Central memory CD8-positive, alpha-beta T cell (primary cell): Measurements from ENCODE around the gene TTLL12.

Experiments used
- ATAC-seq: fragments of 150-1000 bp; cut with Tn5 transposase; replicated peaks from 2 replicates; pipeline ENCODE4 v1.10.0; 2022; ENCODE audit warnings: mild to moderate bottlenecking, moderate FRiP score, moderate number of reproducible peaks; ENCODE audit not compliant: poor library complexity, severe bottlenecking; ENCODE audit errors: extremely low read depth
- DNase-seq, 2 donors: peaks; one replicate each; pipeline ENCODE4 v3.0.0; 2021; ENCODE audit warnings: low spot score in 2 of 2
- H3K27ac Mint-ChIP-seq: one replicate; pipeline ENCODE4 v1.8.0; 2022; ENCODE audit warnings: low read depth, mild to moderate bottlenecking, moderate library complexity, mixed read lengths
- H3K27me3 Mint-ChIP-seq: one replicate; pipeline ENCODE4 v1.8.0; 2022; ENCODE audit warnings: mixed read lengths
- H3K36me3 Mint-ChIP-seq: one replicate; pipeline ENCODE4 v1.8.0; 2022; ENCODE audit warnings: mild to moderate bottlenecking, moderate library complexity, mixed read lengths; ENCODE audit not compliant: insufficient read depth
- H3K4me1 Mint-ChIP-seq: one replicate; pipeline ENCODE4 v1.8.0; 2022; ENCODE audit warnings: mixed read lengths
- H3K4me3 Mint-ChIP-seq: one replicate; pipeline ENCODE4 v1.8.0; 2022; ENCODE audit warnings: mild to moderate bottlenecking, moderate library complexity, mixed read lengths
- H3K9me3 Mint-ChIP-seq: one replicate; pipeline ENCODE4 v1.8.0; 2022; ENCODE audit warnings: mixed read lengths

The TTLL12 gene

DNA sequence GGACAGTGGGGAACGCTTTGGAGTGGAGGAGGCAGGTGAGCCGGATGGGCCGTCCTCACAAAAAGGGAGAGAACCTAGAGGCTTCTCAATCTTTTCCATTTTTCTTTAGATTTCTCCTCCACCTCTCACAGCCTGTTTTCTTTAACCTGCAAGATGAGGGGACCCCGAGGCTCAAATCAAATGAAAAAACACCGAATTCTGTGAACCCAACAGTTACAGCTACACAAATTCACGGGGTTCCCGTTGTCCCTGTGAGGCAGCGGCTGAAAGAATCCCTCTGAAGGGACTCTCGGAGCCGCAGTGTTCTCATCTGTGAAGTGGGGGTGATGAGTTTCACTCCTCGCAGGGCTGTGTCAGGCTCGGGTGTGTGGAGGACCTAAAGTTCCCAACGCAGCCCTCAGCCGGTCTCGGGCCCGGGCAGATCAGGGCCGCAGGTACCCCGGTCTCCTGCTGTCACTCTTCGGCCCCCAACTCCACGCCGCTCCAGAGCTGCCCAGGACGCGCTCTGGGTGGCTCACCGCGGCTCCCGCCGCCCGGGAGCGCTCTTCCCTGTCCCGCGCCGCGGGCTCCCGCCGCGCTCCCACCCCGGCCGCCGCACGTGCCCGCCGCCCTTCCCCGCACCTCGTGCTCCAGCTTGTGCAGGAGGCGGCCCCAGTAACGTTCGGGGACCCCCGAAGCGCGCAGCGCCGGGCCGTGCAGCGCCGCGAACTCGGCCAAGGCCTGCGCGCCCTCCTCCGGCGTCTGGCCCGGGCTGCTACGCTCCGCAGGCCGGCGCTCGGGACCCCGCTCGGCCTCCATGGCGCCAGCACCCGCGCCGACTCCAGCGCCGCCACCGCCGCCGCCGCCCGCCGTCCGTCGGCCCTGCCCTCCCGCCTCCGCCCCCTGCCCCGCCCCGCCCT, at the start of gene TTLL12:
Gene TTLL12, minus strand, starts transcription at position 863 of the 899 bp plus-strand sequence. Its CDS starts 65 bp downstream, at position 798.
- Mint-ChIP-seq H3K4me1 (peaks cover 11% of the 10 kb centered on the region), H3K9me3 (no peaks in the 10 kb centered on the region), H3K27me3 (no peaks in the 10 kb centered on the region), H3K36me3 (peaks cover 3% of the 10 kb centered on the region), H3K4me3 (peak within 1 kb of the TSS; percentile 73), H3K27ac (peak within 1 kb of the TSS; percentile 95)
- peak; percentile 32 to 34 for DNase-seq
- peak; percentile 27 for ATAC-seq

DNA sequence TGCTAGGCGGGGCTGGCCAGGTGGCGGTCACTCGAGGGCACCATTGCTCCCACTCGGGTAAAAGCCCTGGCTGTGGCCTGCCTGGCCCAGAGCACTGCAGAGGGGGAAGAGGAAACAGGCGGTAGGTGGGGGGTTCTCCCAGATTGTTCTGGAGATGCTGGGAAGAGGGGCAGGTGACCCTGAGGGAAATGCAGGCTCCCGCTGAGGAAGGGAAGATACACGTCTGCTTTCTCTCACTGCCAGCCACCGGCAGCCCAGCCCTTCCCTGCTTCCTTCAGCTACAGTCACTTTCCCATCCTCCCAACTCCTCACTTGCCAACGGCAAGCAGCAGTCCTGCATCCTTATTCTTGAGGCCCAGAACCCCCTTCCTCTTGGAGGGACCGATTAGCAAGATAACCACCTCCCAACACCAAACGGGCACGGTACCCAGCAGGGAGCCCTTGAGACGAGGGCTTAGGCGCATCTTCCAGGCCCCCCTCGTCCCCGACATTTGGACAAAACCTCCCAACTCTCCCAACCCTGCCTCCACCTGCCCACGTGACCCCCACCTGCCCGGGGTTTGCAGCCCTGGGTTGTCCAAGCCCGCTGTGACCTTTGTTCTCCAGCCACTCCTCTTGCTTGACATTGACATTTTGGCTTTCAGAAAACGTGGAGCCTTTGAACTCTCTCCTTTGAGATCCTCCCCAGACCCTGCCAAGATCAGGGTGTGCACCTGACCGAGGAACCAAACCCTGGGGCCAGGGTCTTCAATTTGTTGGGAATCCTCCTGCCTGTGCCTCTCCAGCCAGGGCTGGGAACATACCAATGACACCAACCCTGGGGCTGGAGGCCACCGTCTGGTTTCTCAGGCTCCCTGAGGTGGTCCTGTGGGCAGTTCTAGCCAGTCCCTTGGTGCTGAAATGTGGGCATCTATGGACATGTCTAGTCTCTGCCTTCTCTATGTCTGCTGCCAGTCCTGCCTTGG, 48.8 kb upstream of the TTLL12 start:
- H3K4me1 Mint-ChIP-seq: peaks cover 6% of the 10 kb centered on the region
- H3K9me3 Mint-ChIP-seq: no peaks in the 10 kb centered on the region
- peaks cover 32% of the 10 kb centered on the region for H3K27me3 Mint-ChIP-seq
- no peak overlapping the region for H3K4me3 Mint-ChIP-seq
- H3K27ac Mint-ChIP-seq: peak overlapping the region; percentile 62
- H3K36me3 Mint-ChIP-seq: no peaks in the 10 kb centered on the region
- DNase-seq (no peak), ATAC-seq (no peak)

DNA sequence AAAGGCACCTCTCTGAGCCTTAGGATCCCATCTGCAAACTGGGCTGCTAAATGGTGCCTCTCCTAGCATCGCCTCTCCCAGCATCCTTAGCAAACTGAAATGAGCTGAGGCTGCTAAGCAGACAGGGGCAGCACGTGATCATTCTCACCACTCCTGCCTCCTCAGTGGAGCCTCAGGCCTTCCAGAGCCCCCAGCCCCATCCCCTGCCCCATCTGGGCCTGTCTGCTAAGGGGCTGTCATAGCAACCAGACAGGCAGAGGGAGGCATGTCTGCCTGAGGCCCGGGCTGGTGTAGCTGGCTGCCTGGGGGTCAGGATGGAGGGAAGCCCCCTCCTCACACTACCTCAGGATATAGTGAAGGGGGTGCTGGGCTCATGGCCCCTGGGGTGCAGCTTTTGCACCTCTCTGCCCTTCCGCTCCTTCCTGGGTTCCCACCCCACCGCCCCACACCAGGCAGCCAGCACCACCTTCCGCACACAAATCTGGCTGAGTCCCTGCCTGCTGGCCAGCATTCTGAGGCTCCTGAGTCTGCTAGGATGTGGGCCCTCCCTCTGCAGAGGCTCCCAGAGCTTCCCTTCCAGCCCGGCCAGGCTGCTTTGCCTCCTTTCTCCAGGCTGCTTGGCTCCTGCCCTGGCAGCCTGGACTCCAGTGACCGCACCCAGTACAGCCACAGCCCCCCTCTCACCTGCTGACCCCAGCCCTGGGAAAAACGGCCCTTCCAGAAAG, 47.5 kb upstream of the TTLL12 start:
- H3K36me3 Mint-ChIP-seq: no peaks in the 10 kb centered on the region
- H3K4me1 Mint-ChIP-seq: peaks cover 6% of the 10 kb centered on the region
- peaks cover 32% of the 10 kb centered on the region for H3K27me3 Mint-ChIP-seq
- H3K4me3 Mint-ChIP-seq: no peak overlapping the region
- H3K9me3 Mint-ChIP-seq: no peaks in the 10 kb centered on the region
- DNase-seq: no peak
- no peak overlapping the region for H3K27ac Mint-ChIP-seq
- ATAC-seq: no peak

DNA sequence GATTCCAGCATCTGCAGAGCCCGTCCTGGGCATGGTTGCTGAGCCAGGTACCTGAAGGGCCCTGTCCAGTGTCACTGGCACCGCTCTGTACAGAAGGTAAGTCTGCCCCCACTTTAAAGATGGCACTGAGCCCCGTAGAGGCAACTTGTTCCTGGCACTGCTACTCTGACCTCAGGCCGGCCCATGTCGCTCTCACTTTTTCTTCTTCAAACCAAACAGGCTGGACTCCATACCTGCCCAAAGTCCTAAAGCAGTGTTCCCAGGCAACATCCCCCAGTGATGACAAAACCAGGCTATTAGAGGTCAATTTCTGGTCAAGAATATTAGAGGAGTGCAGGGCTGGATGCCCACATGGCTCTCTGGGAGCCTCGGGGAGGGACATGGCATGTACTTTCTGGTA, 46.6 kb upstream of the TTLL12 start:
- no peak overlapping the region for H3K4me3 Mint-ChIP-seq
- DNase-seq (no peak), ATAC-seq (no peak)
- no peak overlapping the region for H3K27ac Mint-ChIP-seq
- H3K27me3 Mint-ChIP-seq: peaks cover 27% of the 10 kb centered on the region
- H3K4me1 Mint-ChIP-seq: peaks cover 6% of the 10 kb centered on the region
- no peaks in the 10 kb centered on the region for H3K36me3 Mint-ChIP-seq
- no peaks in the 10 kb centered on the region for H3K9me3 Mint-ChIP-seq

DNA sequence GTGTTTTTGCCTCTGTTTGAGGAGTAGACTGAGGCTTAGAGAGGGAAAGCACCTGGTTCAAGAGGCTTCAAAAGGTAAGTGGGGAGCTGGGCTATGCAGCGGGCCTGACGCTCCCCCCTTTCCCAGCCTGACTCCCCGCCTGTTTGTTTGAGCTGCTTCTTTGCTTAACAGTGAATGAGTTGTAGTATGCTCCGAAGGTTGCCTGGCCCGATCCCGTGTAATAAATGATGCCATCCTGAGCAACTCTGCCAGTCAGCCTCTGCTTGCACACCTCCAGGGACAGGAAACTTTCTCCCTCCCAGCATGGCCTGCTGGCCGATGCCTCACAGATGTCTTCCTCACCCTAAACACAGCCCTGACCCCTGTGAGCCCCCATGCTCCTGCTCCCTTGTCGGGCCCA, 45.5 kb upstream of the TTLL12 start:
- no peaks in the 10 kb centered on the region for H3K36me3 Mint-ChIP-seq
- H3K27ac Mint-ChIP-seq: no peak overlapping the region
- H3K4me1 Mint-ChIP-seq: peaks cover 6% of the 10 kb centered on the region
- DNase-seq (no peak), ATAC-seq (no peak)
- H3K4me3 Mint-ChIP-seq: no peak overlapping the region
- H3K9me3 Mint-ChIP-seq: no peaks in the 10 kb centered on the region
- H3K27me3 Mint-ChIP-seq: peaks cover 24% of the 10 kb centered on the region

DNA sequence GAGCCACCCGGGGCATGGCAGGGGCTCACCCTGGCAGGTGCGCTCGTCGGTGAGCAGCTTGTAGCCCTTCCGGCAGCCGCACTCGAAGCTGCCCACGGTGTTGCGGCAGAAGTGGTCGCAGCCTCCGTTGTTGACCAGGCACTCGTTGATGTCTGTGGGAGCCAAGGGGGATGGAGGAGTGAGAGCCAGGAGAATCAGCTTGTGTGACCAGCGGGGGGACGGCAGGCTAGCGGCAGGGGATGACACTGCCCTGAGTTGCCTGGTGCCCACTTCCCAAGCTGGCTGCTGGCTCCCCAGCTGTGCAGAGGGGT, 44.7 kb upstream of the TTLL12 start:
- H3K4me1 Mint-ChIP-seq: peaks cover 6% of the 10 kb centered on the region
- H3K9me3 Mint-ChIP-seq: no peaks in the 10 kb centered on the region
- peaks cover 23% of the 10 kb centered on the region for H3K27me3 Mint-ChIP-seq
- H3K27ac Mint-ChIP-seq: no peak overlapping the region
- no peak overlapping the region for H3K4me3 Mint-ChIP-seq
- no peaks in the 10 kb centered on the region for H3K36me3 Mint-ChIP-seq
- DNase-seq: no peak
- ATAC-seq: no peak

DNA sequence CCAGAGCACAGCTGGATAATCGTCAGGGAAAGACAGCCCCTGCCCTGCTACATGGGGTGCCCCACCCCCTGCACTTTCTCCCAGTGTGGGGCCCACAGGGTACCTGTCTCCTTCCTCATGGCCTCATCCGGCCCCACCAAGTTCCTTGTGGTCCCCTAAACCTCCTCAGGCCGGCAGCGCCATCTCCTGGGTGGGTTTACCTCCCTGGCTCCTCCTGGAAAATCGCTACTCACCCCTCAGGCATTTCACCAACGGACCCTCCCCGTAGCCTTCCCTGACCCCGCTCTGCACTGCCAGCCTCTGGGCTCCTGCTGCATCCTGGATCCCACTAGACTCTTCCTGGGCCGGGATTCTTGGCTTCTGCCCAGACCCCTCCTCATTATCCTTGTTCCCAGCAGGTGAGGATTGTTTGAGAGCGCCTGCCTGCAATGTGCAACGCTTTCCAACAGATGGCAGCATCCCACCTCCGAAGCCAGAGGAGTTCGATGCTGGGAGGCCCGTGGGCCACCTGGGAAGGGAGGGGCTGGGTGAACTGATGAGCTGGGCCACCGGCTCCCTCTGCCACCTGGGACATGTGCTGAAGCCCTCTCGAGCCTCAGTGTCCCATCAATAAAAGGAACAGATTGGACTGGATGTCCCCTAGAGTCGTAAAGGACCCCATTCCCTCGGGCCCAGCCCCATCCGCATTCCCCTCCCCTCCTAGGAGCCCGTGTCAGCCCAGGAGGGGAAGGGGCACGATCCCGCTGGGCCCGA, 44.2 kb upstream of the TTLL12 start:
- H3K4me3 Mint-ChIP-seq: no peak overlapping the region
- no peaks in the 10 kb centered on the region for H3K9me3 Mint-ChIP-seq
- H3K27me3 Mint-ChIP-seq: peaks cover 18% of the 10 kb centered on the region
- H3K27ac Mint-ChIP-seq: no peak overlapping the region
- ATAC-seq (no peak), DNase-seq (peak; percentile 49)
- no peaks in the 10 kb centered on the region for H3K36me3 Mint-ChIP-seq
- peaks cover 6% of the 10 kb centered on the region for H3K4me1 Mint-ChIP-seq

DNA sequence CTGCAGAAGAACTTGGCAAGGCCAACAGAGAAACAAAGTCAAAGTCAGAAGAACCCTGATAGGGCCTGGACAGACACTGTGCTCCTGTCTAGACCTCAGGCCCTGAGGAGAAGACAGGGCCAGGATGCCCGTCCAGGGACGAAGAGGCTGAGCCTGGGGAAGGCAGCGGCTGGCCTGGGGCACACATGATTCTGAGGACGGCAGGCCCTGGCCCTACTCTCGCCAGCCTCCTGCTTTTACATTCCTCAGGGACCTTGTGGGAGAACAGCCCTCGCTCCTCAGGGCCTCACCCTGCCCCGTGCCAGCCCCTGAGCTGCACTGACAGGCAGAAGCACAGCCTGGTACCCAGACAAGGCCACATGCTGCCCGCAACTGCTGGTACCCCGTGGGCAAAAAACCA, 43.6 kb upstream of the TTLL12 start:
- DNase-seq (no peak), ATAC-seq (no peak)
- Mint-ChIP-seq H3K4me1 (peaks cover 10% of the 10 kb centered on the region), H3K27me3 (peaks cover 14% of the 10 kb centered on the region), H3K27ac (no peak overlapping the region), H3K9me3 (no peaks in the 10 kb centered on the region), H3K4me3 (no peak overlapping the region), H3K36me3 (no peaks in the 10 kb centered on the region)

DNA sequence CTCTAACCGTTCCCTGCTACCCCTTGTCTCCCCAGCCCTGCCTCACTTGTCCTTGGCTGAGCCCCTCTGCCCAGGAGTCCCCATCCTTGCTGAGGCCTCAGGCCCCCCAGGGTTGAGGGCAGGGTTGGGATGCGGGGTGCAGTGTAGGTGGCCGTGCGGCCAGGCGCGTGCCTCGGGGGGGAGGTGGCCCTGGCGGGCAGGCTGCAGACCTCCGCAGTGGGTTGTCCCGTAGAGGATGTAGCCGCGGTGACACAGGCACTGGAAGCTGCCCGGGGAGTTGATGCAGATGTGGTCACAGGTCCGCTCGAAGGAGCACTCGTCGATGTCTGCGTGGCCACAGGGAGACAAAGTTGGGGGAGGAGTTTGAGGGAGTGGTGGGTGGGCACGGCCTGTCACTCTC, 41.9 kb upstream of the TTLL12 start:
- no peaks in the 10 kb centered on the region for H3K36me3 Mint-ChIP-seq
- ATAC-seq (no peak), DNase-seq (no peak)
- no peaks in the 10 kb centered on the region for H3K9me3 Mint-ChIP-seq
- H3K27me3 Mint-ChIP-seq: peaks cover 14% of the 10 kb centered on the region
- no peak overlapping the region for H3K4me3 Mint-ChIP-seq
- peaks cover 10% of the 10 kb centered on the region for H3K4me1 Mint-ChIP-seq
- no peak overlapping the region for H3K27ac Mint-ChIP-seq

DNA sequence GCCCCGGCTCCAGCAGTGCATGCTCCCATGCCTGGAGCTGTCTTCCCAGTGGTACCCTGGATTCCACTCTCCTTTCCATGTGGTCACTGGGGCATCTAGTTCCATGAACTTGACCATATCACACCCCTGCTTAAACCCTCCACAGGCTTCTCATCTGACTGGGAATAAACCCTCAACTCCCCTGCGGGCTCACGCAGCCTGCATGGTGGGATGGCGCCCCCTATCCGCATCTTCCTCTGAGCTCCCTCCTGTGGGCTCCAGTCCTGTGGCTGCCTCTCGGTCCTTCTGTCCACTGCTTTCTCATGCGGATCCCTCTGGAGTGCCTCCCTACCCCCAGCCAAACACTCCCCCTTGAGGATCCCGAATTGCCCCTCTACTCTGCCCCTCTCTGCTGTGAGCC, 41.4 kb upstream of the TTLL12 start:
- Mint-ChIP-seq H3K36me3 (no peaks in the 10 kb centered on the region), H3K4me1 (peaks cover 10% of the 10 kb centered on the region), H3K27ac (no peak overlapping the region), H3K27me3 (peaks cover 14% of the 10 kb centered on the region), H3K9me3 (no peaks in the 10 kb centered on the region), H3K4me3 (no peak overlapping the region)
- ATAC-seq (no peak), DNase-seq (no peak)

DNA sequence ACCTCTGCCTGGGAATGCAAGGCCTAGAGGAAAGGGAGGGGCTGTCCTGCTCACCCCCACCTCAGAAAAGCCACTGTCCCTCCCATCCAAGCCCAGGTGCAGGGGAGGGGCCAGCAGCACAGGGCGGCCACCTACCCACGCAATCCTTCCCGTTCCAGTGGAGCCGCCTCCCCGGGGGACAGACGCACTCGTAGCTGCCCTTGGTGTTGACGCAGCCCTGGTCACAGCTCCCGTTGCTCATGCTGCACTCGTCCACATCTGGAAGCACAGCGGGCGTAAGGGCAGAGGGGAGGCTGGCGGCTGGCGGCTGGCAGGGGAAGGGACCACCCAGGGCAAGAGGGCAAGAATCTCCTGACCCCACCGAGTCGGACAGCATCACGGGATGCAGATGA, 40.3 kb upstream of the TTLL12 start:
- H3K4me3 Mint-ChIP-seq: no peak overlapping the region
- H3K4me1 Mint-ChIP-seq: peaks cover 10% of the 10 kb centered on the region
- H3K27me3 Mint-ChIP-seq: peaks cover 9% of the 10 kb centered on the region
- H3K27ac Mint-ChIP-seq: no peak overlapping the region
- DNase-seq (no peak), ATAC-seq (no peak)
- H3K36me3 Mint-ChIP-seq: no peaks in the 10 kb centered on the region
- no peaks in the 10 kb centered on the region for H3K9me3 Mint-ChIP-seq
